Stimulated activated CD4-positive, alpha-beta T cell treated with anti-CD3 and anti-CD28 coated beads, Interleukin-15, amount 100 ng/mL, for 24 hours (primary cell): Measurements from ENCODE around the gene COX6B2.
A peak's percentile ranks its signal among the peaks of the same experiment; 100 is the strongest.
"Not testable (repeated sequence)": the region's sequence is repeated elsewhere in the genome, so short reads cannot be mapped to it uniquely, and the experiment has no call there.

ENCODE experiments used
- DNase-seq: peaks from one replicate; pipeline ENCODE4 v3.0.0-alpha.2; 2020

Gene COX6B2, protein sequence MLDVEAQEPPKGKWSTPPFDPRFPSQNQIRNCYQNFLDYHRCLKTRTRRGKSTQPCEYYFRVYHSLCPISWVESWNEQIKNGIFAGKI

DNA sequence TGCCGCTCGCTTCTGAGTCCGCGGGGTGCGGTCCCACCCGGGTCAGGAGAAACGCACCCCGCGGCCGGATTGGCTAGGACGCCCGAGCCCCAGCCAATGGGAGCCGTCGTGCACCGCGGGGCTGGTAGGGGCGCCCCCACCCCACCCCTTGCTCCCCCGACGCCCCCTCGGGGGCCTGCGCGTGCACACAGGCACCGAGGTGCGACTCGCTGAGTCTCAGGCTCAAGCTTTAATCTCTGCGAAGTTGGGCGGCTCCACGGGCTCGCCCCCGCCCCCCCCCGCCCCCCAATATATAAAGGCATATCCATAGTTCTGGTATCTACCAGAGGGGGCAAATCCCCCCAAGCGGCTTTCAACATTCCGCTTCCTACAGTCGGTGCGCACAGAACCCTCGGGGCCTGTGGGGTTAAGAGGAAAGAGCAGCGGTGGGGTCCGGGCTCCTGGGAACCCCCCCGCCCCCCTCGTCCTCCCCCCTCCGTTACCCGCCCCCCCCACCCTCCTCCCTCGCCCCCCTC is at the start of gene COX6B2:
Gene COX6B2, minus strand, starts transcription at position 22 of the 515 bp plus-strand sequence. CDS start 198 bp downstream, outside the sequence.
- DNase-seq: no peak

DNA sequence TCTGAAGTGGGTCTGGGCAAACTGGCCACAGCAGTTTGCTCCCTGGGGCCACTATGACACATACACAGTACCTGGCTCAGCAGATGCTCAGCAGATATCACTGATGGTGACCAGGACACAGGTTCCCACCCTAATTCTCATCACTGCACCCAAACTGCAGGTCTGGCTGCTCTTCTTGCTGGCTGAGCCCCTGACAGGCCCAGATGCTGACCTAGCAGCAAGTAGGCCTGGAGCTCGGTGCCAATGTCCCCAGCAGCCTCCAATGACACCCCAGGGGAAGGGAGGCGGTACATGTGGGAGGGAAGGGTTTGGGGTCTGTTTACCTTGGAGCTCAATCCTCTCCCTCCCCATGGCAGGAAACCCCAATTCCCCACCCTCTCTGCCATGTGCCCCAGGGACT is 48.0 kb upstream of the COX6B2 start:
- no peak for DNase-seq

DNA sequence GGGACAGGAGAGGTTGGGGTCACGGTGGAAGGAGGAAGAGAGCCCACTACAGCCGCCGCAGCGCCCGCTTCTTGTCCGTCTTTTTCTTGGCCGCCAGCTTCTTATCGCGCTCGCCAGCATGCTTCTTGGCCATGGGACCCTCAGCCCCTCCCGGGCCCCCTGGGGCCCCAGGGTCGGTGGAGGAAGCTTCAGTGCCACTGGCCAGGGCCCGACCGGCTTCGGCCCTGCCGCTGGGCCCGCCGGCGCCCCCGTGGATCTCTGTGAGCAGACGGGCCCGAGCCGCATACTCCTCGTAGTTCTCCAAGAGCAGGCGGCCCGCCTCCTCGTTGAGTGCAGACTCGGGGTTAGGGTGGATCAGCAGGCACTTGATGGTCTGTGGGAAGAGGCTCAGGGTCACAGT is 46.9 kb upstream of the COX6B2 start:
- DNase-seq: not testable (repeated sequence)

DNA sequence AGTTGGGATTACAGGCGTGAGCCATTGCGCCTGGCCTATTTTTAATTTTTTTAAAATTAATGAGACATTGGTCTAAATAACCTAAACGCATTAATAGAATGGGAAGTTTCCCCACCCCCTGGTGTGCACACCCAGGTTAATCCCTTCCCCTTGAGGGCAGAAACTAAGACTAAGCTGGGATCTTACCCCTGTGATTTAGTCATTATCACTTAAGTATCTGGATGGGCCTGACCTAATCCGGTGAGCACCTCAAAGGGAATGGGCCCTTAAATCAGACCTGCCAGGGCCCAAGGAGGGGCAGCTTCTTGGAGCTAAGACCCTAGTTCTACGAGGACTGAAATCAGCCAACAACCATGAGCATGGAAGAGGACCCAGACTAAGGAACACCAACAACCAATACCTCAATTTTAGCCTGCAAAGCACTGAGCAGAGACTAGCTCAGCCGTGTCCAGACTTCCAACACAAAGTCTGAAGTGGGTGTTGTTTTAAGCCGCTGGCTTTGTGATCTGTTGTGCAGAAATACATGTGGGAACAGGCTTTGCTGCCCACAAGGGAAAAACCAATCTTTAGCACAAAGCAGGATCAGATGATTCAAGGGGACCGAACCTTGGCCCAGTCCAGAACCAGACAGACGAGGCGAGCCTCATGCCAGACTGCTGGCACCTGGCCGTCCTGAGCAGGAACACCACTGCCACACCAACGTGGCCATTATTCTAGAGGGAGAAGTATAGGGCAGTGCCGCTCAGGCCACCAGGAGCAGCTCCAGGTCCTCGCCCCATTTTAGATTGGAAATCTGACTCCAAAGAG is 46.0 kb upstream of the COX6B2 start:
- no peak for DNase-seq

GRCh38 chr19:55398200-55398925 is 43.8 kb upstream of the COX6B2 start:
- DNase-seq: no peak

- DNase-seq: no peak
Observed at GRCh38 chr19:55392820-55393761, 38.6 kb upstream of the COX6B2 start.

GRCh38 chr19:55391702-55392615 is 37.4 kb upstream of the COX6B2 start:
- DNase-seq: no peak

DNA sequence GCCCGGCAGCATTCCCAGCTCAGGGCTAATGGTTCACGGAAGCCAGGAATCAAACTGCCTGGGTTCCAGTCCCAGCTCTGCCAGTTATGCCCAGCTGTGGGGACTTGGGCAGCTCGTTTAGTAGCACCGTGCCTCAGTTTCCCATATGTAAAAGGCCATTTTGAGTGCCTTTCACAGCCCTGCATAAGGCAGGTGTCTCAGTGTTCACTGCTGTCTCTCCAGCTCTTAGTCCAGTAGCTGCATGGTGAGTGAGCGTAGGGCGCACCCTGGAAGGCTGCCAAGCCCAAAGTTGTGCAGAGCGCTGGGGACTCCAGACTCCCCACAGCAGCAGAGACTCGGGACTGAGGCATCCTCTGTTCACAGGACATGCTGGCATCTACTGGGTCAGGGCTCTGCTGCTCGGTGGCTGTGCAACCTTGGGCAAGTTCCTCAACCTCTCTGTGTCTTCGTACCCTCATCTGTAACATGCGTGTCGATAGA is 36.7 kb upstream of the COX6B2 start:
- DNase-seq: no peak

GRCh38 chr19:55390461-55390880 is 36.0 kb upstream of the COX6B2 start:
- peak; percentile 51 for DNase-seq

DNA sequence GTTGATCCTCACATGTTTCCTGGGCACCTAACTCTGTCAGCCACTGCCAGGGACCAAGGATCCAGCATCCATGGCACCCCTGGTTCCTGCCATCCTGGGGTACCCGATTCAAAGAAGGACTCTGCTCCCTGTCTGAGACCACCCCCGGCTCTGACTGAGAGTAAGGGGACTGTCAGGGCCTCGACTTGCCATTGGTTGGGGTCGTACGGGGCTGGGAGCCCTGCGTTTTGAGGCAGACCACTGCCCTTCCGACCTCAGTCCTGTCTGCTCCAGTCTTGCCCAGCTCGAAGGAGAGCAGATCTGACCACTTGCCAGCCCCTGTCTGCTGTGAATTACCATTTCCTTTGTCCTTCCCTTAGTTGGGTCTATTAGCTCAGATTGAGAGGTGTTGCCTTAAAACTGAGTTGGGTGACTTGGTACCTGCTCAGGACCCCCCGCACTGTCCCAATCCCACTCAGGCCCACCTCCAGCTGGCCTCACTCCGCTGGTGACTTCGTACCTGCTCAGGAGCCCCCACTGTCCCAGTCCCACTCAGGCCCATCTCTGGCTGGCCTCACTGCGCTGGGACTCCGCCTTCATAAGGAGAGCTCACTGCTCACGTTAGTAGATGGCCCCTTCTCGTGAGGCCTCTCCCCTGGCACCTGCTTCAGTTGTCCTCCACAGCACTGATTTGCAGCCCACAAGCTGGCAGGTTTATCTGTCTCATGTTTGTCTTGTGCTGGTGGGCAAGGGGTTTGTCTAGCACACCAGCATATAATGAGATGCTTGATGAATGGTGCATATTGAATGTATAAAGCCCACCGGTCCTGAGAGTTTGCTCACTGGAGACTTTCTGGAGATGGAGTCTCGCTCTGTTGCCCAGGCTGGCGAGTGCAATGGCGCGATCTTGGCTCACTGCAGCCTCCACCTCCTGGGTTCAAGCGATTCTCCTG is 35.1 kb upstream of the COX6B2 start:
- DNase-seq: no peak

GRCh38 chr19:55387736-55388497 is 33.4 kb upstream of the COX6B2 start:
- no peak for DNase-seq

DNA sequence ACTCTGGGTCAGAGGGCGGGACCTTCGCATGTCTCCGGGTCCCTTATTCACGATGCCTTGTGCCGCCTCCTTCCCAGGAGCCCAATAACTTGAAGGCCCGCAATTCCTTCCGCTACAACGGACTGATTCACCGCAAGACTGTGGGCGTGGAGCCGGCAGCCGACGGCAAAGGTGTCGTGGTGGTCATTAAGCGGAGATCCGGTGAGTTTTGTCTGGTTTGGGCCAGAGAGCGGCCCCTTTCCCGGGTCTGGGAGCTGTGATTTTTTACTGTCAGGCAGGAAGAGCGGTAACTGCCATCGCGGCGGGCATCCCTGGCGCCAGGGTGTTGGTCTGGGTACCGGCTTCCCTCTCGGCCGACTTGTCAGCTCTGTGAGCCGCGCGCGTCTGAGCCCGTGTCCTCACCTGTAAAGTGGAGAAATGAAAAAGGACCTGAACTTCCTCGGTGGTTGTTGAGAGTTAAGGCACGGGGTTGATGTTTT is 32.0 kb upstream of the COX6B2 start:
- DNase-seq: no peak

DNA sequence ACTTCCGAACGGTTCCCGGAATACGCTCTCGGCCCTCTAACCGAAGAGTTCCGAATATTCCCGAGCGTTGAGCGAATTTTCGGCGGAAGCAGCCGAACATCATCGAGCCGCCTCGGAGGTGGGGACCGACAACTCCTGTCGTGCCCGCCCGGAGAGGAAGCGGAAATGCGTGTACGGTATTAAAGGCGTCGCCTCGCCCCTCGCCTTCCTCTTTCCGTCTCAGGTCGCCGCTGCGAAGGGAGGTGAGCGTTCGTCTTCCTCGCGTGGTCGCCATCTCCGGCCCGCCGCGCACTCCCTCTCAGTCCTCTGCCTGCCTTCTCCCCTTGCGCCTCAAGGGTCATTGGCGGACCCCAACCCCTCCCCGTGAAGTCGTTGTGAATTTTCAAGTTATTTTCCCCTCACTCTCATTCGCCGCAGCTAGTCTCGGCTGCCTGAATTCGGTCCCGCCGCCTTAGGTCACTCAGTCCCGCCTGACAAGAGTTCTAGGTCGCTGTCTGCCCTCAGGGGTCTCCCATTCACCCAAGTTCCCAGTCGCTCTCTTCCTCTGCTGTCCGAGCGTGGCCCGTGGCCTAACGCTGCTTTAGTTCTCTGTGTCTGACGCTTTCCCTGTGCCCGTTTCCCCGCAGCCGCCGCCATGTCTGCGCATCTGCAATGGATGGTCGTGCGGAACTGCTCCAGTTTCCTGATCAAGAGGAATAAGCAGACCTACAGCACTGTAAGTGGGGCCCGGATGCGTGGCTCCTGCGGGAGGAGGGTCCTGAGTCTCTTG is 31.4 kb upstream of the COX6B2 start, which contains the start of gene RPL28:
Gene RPL28, plus strand, starts transcription at position 209 of the 769 bp plus-strand sequence. Its CDS starts 426 bp downstream, at position 635.
- DNase-seq: peak; percentile 98

DNA sequence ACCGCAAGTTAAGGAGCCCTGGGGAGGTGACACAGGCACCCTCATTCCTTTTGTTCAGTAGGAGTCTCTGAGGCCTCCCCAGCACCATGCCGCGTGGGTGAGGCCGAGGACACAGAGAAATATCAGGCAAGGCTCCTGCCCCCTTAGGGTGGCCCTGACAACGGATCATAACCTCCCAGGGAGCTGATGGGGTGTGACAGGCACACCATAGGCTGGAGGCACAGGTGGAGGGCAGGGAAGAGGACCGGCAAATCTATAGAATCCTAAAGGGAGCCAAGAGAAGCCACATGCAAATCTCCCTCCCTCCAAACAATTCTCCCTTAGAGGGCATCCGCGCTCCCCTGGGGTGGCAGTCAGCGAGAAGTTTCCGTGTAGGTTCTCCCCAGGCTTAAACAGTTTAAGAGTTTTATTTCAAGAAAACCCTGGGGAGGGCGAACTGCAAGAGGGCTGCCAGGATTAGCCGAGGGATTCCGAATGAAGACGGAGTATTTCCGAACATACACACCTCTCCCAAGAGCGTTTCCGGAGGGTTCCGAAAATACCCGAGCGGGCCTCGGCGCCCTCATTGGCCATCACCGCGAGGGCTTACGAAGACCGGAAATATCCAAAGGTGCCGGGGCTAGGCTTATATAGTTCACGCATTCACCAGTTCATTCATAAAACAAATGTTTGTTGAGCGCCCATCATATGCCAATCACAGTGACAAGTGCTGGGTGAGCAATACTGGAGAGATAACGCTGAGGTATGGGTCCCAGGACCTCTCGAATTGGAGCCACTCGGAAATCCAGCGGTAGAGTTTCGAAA is 30.6 kb upstream of the COX6B2 start:
- DNase-seq: peak; percentile 97

DNA sequence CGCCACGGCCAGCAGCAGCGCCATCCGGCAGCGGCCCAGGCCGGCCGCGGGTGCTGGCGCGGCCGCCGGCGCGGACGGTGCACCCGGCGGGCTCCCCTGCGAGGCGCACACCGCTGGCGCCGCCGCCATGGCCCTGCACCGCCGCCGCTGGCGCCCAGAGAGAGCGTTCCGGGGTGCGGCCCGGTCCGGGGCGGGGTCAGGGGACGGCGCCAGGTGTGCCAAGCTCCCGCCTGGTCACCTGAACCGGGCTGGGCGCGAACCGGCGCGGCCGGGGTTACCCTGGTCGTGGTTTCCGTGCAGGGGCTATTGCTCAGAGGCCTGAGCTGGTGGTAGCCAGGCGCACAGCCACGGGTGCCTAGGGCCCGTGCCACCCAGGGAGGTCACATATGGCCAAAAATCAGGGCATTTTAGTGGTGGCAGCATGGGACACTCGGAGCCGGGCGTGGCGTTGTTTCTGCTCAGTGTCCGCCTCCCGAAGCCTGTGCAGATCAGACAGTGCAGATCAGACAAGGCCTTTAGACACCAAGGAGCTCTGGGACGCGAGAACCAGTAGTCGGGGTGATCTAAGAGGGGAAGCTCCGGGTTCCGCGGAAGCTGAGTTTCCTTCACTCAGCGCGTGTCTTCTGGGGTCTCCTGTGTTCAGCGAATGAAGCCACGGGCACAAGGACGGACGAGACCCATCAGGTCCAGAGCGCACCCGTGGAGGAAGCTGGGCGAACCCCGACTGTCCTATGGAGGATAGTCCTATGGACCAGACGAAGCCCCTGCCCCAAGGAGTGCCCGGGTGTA is 29.8 kb upstream of the COX6B2 start, which contains the start of gene TMEM238:
Gene TMEM238, minus strand, starts transcription at position 162 of the 789 bp plus-strand sequence. Its CDS starts 33 bp downstream, at position 129.
- DNase-seq: peak; percentile 66
